Measurements from ENCODE around the gene MRPL3.
"Not testable (repeated sequence)": the region's sequence is repeated elsewhere in the genome, so short reads cannot be mapped to it uniquely, and the experiment has no call there.

Gene MRPL3

GRCh38 chr3:131491775-131492174, 11.0 kb downstream of the MRPL3 start:
- DNase-seq = no peak

- DNase-seq = no peak
Observed at GRCh38 chr3:131491084-131491483, 11.7 kb downstream of the MRPL3 start.

GRCh38 chr3:131486545-131486944, 16.2 kb downstream of the MRPL3 start:
- DNase-seq = not testable (repeated sequence)

- no peak for DNase-seq
Observed at GRCh38 chr3:131485119-131485518, 17.7 kb downstream of the MRPL3 start.

GRCh38 chr3:131484496-131485111, 18.2 kb downstream of the MRPL3 start:
- DNase-seq = no peak

- DNase-seq = no peak
Observed at GRCh38 chr3:131480116-131480515, 22.7 kb downstream of the MRPL3 start.

GRCh38 chr3:131477813-131478212, 25.0 kb downstream of the MRPL3 start:
- DNase-seq = no peak

GRCh38 chr3:131474115-131474514, 28.7 kb downstream of the MRPL3 start:
- DNase-seq = no peak

GRCh38 chr3:131470377-131470776, 32.4 kb downstream of the MRPL3 start:
- no peak for DNase-seq

GRCh38 chr3:131458653-131459052, 44.1 kb downstream of the MRPL3 start:
- no peak for DNase-seq

GRCh38 chr3:131457220-131457619, 45.6 kb downstream of the MRPL3 start:
- no peak for DNase-seq

- DNase-seq = no peak
Observed at GRCh38 chr3:131454501-131454900, 48.3 kb downstream of the MRPL3 start.

- no peak for DNase-seq
Observed at GRCh38 chr3:131453533-131453932, 49.2 kb downstream of the MRPL3 start.

- DNase-seq = no peak
Observed at GRCh38 chr3:131447349-131447748, 55.4 kb downstream of the MRPL3 start.

- DNase-seq = no peak
Observed at GRCh38 chr3:131444180-131444579, 58.6 kb downstream of the MRPL3 start.

- DNase-seq = no peak
Observed at GRCh38 chr3:131439084-131439483, 63.7 kb downstream of the MRPL3 start.

GRCh38 chr3:131435000-131435399, 67.8 kb downstream of the MRPL3 start:
- no peak for DNase-seq

- DNase-seq = no peak
Observed at GRCh38 chr3:131432441-131432840, 70.3 kb downstream of the MRPL3 start.

- DNase-seq = no peak
Observed at GRCh38 chr3:131431754-131432153, 71.0 kb downstream of the MRPL3 start.

- DNase-seq = no peak
Observed at GRCh38 chr3:131427226-131427625, 75.5 kb downstream of the MRPL3 start.

- DNase-seq = no peak
Observed at GRCh38 chr3:131421957-131422498, 80.7 kb downstream of the MRPL3 start.

- no peak for DNase-seq
Observed at GRCh38 chr3:131421301-131421700, 81.5 kb downstream of the MRPL3 start.

- no peak for DNase-seq
Observed at GRCh38 chr3:131417751-131418150, 85.0 kb downstream of the MRPL3 start.

Measured in GDM1 (cell line).